Right renal pelvis (tissue), 4 donors: Measurements from ENCODE around the gene SPACA5B. TPM values are rescaled to one million over a fixed set of nuclear protein-coding genes. Genes with fewer than 3 reads are reported as not detected.

Experiments used
- polyA plus RNA-seq, 4 donors: library from polyadenylated mRNA; unstranded; fragments of 120-200 nt; gene quantifications; one replicate each; pipeline ENCODE4 v1.2.1, GENCODE V29; 2013; ENCODE audit not compliant: insufficient read length in 4 of 4

The SPACA5B gene
- polyA plus RNA-seq, 4 donors, result not detected

Other genes starting within 250 kb of the SPACA5B start
- gene ZNF182, start 126.6 kb upstream of the SPACA5B start, polyA plus RNA-seq, result 10 to 100 TPM in 3 of 4 donors, 1 to 10 TPM in 1; 9.9 to 13.4 (median 11.5) TPM
- under 1 TPM in 1 of 4 donors, not detected in 3; 0.26 TPM for gene SPACA5, start 123.6 kb upstream of the SPACA5B start, polyA plus RNA-seq
- 1 to 10 TPM; 2.8 to 3.9 (median 3.5) TPM for gene ZNF630, start 59.0 kb upstream of the SPACA5B start, polyA plus RNA-seq
- not detected for gene SSX5, start 66.2 kb downstream of the SPACA5B start, polyA plus RNA-seq
- gene SSX1, start 124.8 kb downstream of the SPACA5B start, polyA plus RNA-seq, result not detected
- not detected for gene SSX3, start 226.1 kb downstream of the SPACA5B start, polyA plus RNA-seq